Glomerular endothelial cell (primary cell): Measurements from ENCODE around the gene NFKBIE. TPM values are rescaled to one million over a fixed set of nuclear protein-coding genes. Genes with fewer than 3 reads are reported as not detected.
"Not testable (repeated sequence)": the region's sequence is repeated elsewhere in the genome, so short reads cannot be mapped to it uniquely, and the experiment has no call there.

Experiments
- DNase-seq: peaks from one replicate; pipeline ENCODE4 v3.0.0-alpha.2; 2011; ENCODE audit warnings: low read depth, low spot score; ENCODE audit errors: extremely low read depth
- total RNA-seq: library from RNA; depleted of rRNA; stranded (reverse); fragments of >200 nt; gene quantifications from 2 replicates; pipeline ENCODE4 v1.2.3, GENCODE V29; 2015

The NFKBIE gene
- total RNA-seq, 1 donor from 2014 or later, result 56.9 TPM

GRCh38 chr6:44246663-44247337 is 18.6 kb downstream of the NFKBIE start, which contains the start of gene HSP90AB1:
HSP90AB1 (plus strand) TSS chr6:44247101; CDS start chr6:44248630, 1,529 bp downstream.
- peak; percentile 81 for DNase-seq

GRCh38 chr6:44245912-44246662 is 19.3 kb downstream of the NFKBIE start:
- DNase-seq, result no peak

- no peak for DNase-seq
These were observed 19.9 kb downstream of the NFKBIE start for GRCh38 chr6:44245391-44245911.

- no peak for DNase-seq
These were observed 22.0 kb downstream of the NFKBIE start for GRCh38 chr6:44243345-44243744.

- DNase-seq, result no peak
These were observed 26.5 kb downstream of the NFKBIE start for GRCh38 chr6:44238687-44239350.

- DNase-seq, result no peak
These were observed 27.4 kb downstream of the NFKBIE start for GRCh38 chr6:44237813-44238433.

GRCh38 chr6:44237021-44237812 is 28.1 kb downstream of the NFKBIE start:
- DNase-seq, result peak; percentile 87

- no peak for DNase-seq
These were observed 29.3 kb downstream of the NFKBIE start for GRCh38 chr6:44235891-44236516.

- no peak for DNase-seq
These were observed 30.1 kb downstream of the NFKBIE start for GRCh38 chr6:44235269-44235668.

- no peak for DNase-seq
These were observed 31.0 kb downstream of the NFKBIE start for GRCh38 chr6:44234101-44235025.

GRCh38 chr6:44233567-44234100 is 31.7 kb downstream of the NFKBIE start:
- DNase-seq, result no peak

- no peak for DNase-seq
These were observed 32.4 kb downstream of the NFKBIE start for GRCh38 chr6:44232676-44233566.

GRCh38 chr6:44231426-44231825 is 33.9 kb downstream of the NFKBIE start:
- not testable (repeated sequence) for DNase-seq

GRCh38 chr6:44230034-44230675 is 35.2 kb downstream of the NFKBIE start:
- no peak for DNase-seq

GRCh38 chr6:44229376-44230033 is 35.8 kb downstream of the NFKBIE start:
- no peak for DNase-seq

- no peak for DNase-seq
These were observed 36.5 kb downstream of the NFKBIE start for GRCh38 chr6:44228836-44229235.
